Right lobe of liver (tissue), 6 donors: ENCODE measurements around the gene HNMT. TPM values are rescaled to one million over a fixed set of nuclear protein-coding genes. Genes with fewer than 3 reads are reported as not detected.
"Not testable (repeated sequence)": the region's sequence is repeated elsewhere in the genome, so short reads cannot be mapped to it uniquely, and the experiment has no call there.

Source experiments
- ATAC-seq, 4 donors: fragments of 200-7000 bp; cut with Tn5 transposase; one replicate each; pipeline ENCODE4 v1.9.1; 2020; ENCODE audit warnings: mild to moderate bottlenecking in 4 of 4, moderate library complexity in 4 of 4
- DNase-seq, 3 donors: peaks; one replicate each; pipeline ENCODE4 v3.0.0-alpha.2; 2020
- H3K27ac ChIP-seq, 3 donors: fragments of 200-600 bp; one replicate each; pipeline ENCODE4 v1.8.0; 2022
- H3K27me3 ChIP-seq, 2 donors: fragments of 200-600 bp; one replicate each; pipeline ENCODE4 v1.8.0; 2022
- H3K36me3 ChIP-seq, 4 donors: fragments of 200-600 bp; sonication (generic) in 1 of 4; one replicate each; pipeline versions ENCODE4 v1.5.1 to v1.8.0; 2017 to 2022; ENCODE audit warnings: control low read depth in 1 of 4
- H3K4me1 ChIP-seq, 4 donors: fragments of 200-600 bp; sonication (generic) in 1 of 4; one replicate each; pipeline versions ENCODE4 v1.5.1 to v1.8.0; 2017 to 2022; ENCODE audit warnings: control low read depth in 1 of 4
- H3K4me3 ChIP-seq, 3 donors: fragments of 200-600 bp; one replicate each; pipeline ENCODE4 v1.8.0; 2022
- H3K9me3 ChIP-seq, 4 donors: fragments of 200-600 bp; sonication (generic) in 1 of 4; one replicate each; pipeline versions ENCODE4 v1.5.1 to v1.8.0; 2017 to 2022; ENCODE audit warnings: control low read depth in 1 of 4
- POLR2A ChIP-seq: fragments of 450-650 bp; IDR thresholded peaks from one replicate; pipeline ENCODE4 v1.6.1; 2017; ENCODE audit warnings: antibody characterized with exemption, mild to moderate bottlenecking
- WGBS: methylation state at CpG from one replicate; pipeline ENCODE4 v1.1.6; 2018; ENCODE audit warnings: low coverage, low lambda C conversion rate; ENCODE audit not compliant: insufficient coverage; ENCODE audit errors: missing lambda C conversion rate; 5-methylcytosine and 5-hydroxymethylcytosine counted together
- intact Hi-C, 2 donors: fragments of 100-400 bp; cut with DNase I; formaldehyde crosslinking; loops; one replicate each; pipeline versions ENCODE4 v1.11.2 to v1.14.1; 2022
- total RNA-seq, 6 experiments: library from RNA; depleted of rRNA in 2 of 6; stranded (reverse); fragments of >200 nt in 2 of 6; fragmentation: NEBNext Ultra II Directional in 3 of 6; extraction: Animal tissue kit (Norgen Biotek cat#: 25700) in 3 of 6; gene quantifications; one replicate each; pipeline versions ENCODE4 v1.1.0 to v1.2.4, GENCODE V29; 2016 to 2023
- TF ChIP-seq, protein P1 (sequence below), 4 donors: fragments of 200-600 bp in 3 of 4; fragments of 450-650 bp in 1 of 4; IDR thresholded peaks; one replicate each; pipeline versions ENCODE4 v1.5.1 to v1.8.0; 2016 to 2022; ENCODE audit warnings: antibody characterized with exemption in 4 of 4, mild to moderate bottlenecking in 2 of 4
- donor health status: DM: no; HTN: yes; CAD: no.
- donor health status: DM: no; HTN: no; CAD: no.
- donor health status: DM: no; HTN: no; CAD: no.
- donor health status: DM: no; HTN: yes; CAD: no.
- donor health status: DM: no; HTN: yes; CAD: no.

The HNMT gene
- total RNA-seq, 6 experiments from 2014 or later, result 47.2 to 101 (median 59.8) TPM

DNA sequence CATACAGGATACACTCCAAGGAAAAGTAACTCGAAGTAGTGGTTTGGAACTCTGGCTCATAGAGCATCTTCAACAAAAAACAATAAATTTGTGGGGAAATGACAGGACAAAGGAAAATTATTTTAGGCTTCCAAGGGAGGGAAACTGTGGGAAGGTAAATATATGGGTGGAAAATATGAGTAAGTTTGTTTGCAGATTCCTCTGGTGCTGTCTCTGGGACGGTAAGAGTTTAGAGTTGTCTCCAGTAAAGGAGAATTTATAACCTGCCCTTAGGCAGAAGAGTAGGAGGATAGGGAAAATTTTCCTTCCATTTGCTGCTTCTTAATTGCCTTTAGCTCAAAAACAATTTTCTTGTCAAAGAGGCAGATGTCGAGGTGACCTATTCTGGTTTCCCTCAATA lies 19.3 kb downstream of the HNMT start:
- no peak overlapping the region for H3K27ac ChIP-seq
- intact Hi-C loops, result no loop called here
- H3K36me3 ChIP-seq, result peaks cover 0 to 16% (median 11%) of the 10 kb centered on the region in 4 donors
- H3K27me3 ChIP-seq, result no peaks in the 10 kb centered on the region
- WGBS, result 83% methylated on average over 2 of the region's 3 CpGs
- no peak overlapping the region for H3K4me3 ChIP-seq
- no peak for ATAC-seq
- TF ChIP-seq POLR2A, result no peak
- TF ChIP-seq, protein P1, sequence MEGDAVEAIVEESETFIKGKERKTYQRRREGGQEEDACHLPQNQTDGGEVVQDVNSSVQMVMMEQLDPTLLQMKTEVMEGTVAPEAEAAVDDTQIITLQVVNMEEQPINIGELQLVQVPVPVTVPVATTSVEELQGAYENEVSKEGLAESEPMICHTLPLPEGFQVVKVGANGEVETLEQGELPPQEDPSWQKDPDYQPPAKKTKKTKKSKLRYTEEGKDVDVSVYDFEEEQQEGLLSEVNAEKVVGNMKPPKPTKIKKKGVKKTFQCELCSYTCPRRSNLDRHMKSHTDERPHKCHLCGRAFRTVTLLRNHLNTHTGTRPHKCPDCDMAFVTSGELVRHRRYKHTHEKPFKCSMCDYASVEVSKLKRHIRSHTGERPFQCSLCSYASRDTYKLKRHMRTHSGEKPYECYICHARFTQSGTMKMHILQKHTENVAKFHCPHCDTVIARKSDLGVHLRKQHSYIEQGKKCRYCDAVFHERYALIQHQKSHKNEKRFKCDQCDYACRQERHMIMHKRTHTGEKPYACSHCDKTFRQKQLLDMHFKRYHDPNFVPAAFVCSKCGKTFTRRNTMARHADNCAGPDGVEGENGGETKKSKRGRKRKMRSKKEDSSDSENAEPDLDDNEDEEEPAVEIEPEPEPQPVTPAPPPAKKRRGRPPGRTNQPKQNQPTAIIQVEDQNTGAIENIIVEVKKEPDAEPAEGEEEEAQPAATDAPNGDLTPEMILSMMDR (IDR thresholded peaks at IDR 0.05), result no peak
- no peaks in the 10 kb centered on the region for H3K4me1 ChIP-seq
- no peaks in the 10 kb centered on the region for H3K9me3 ChIP-seq
- DNase-seq, result no peak

DNA sequence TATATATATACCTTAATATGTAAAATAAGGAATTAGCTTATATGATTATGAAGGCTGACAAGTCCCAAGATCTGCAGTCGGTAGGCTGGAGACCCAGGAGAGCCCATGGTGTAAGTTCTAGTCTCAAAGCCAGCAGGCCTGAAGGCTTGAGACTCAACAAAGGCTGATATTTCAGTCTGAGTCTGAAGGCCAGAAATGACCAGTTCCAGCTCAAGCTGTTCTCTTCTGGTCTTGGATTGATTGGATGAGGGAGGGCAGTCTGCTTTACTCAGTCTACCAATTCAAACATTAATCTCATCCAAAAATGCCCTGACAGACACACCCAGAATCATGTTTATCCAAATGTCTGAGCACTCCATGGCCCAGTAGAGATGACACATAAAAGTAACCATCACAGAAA lies 22.0 kb downstream of the HNMT start:
- intact Hi-C loops, result no loop called here

DNA sequence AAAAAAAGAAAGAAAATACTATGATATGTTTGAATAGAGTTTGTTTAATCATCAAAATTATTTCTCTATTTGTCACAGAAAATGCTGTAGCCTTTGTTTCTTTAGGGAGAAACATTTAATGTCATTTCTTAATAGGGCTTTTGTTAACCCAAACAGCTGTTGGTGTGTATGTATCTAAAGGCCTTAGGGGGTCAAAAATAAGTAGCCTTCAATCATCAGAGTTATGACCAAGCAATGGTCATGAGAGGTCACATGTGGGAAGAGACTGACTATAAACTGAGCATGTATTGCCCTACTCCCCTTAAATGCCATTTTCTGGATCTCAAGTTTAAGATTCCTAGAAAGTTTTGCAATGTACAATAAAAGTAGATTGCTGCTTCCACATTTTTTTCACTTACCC lies 22.7 kb downstream of the HNMT start:
- Histone ChIP-seq H3K36me3 (peaks cover 0 to 26% (median 14%) of the 10 kb centered on the region in 4 donors), H3K4me1 (no peaks in the 10 kb centered on the region), H3K4me3 (no peak overlapping the region), H3K27me3 (no peaks in the 10 kb centered on the region), H3K9me3 (peaks cover 0 to 2% (median 0%) of the 10 kb centered on the region in 4 donors), H3K27ac (no peak overlapping the region)
- intact Hi-C loops, result no loop called here
- DNase-seq (no peak), ATAC-seq (no peak)
- TF ChIP-seq, protein P1 (IDR thresholded peaks at IDR 0.05), result no peak
- TF ChIP-seq POLR2A, result no peak

More for the DNA sequence above, 22.0 kb downstream of the HNMT start:
- Histone ChIP-seq H3K4me3 (no peak overlapping the region), H3K27ac (no peak overlapping the region), H3K9me3 (peaks cover 0 to 2% (median 0%) of the 10 kb centered on the region in 4 donors), H3K27me3 (no peaks in the 10 kb centered on the region), H3K4me1 (no peaks in the 10 kb centered on the region), H3K36me3 (peaks cover 0 to 27% (median 17%) of the 10 kb centered on the region in 4 donors)
- DNase-seq (no peak), ATAC-seq (no peak)
- WGBS, result 80% methylated on average over 1 of the region's 1 CpG
- TF ChIP-seq, protein P1 (IDR thresholded peaks at IDR 0.05), result no peak
- no peak for TF ChIP-seq POLR2A

DNA sequence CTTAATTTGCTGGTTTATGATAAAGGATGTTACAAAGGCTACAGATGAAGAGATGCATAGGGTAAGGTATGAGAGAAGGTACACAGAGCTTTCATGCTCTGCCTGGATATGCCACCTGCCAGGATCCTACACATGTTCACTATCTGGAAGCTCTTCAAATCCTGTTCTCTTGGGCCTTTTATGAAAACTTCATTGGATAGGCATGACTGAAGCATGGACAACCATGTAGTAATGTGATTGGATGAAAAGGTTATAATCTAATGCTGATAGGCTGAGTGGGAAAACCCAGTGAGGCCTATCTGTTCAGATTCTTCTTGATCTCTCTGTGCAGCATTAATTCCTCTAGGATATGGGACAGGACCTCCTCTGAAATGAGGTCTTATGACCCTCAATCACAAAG lies 26.8 kb downstream of the HNMT start:
- no peak overlapping the region for H3K4me3 ChIP-seq
- H3K36me3 ChIP-seq, result peaks cover 0 to 22% (median 14%) of the 10 kb centered on the region in 4 donors
- H3K4me1 ChIP-seq, result no peaks in the 10 kb centered on the region
- no peaks in the 10 kb centered on the region for H3K27me3 ChIP-seq
- H3K9me3 ChIP-seq, result peaks cover 0 to 2% (median 0%) of the 10 kb centered on the region in 4 donors
- DNase-seq (no peak), ATAC-seq (no peak)
- no peak overlapping the region for H3K27ac ChIP-seq
- TF ChIP-seq POLR2A, result no peak
- TF ChIP-seq, protein P1 (IDR thresholded peaks at IDR 0.05), result no peak
- intact Hi-C loops, result no loop called here

DNA sequence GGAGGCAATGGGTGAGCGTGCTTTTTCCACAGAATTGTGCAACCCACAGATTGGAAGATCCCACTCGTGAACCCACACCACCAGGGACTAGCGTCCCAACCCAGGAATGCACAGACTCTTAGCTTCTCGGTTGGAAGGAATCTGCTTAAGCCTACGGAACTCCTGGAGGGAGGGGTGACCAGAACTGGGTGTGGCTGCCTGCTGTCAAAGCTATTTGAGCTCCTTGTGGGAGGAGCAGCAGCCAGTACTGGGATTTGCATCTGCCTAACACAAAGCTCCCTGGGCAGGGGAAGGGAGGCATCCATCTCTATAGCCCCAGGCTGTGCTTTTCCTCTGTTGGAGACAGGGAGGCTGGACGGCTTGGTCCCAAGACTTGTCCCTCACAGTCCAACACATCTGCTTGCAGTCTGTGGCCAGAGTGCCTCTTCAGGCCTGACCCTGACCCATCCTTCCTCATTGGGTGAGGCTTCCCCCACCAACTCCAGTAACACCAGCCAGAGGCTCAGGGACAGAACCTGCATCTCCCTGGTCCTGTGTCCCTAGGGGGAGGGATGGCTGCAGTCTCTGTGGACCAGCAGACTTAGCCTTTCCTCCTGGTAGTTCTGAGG lies 27.9 kb downstream of the HNMT start:
- no peak for TF ChIP-seq POLR2A
- TF ChIP-seq, protein P1 (IDR thresholded peaks at IDR 0.05), result no peak
- H3K4me3 ChIP-seq, result no peak overlapping the region
- no CpG with 5 or more reads among the region's 6 CpGs for WGBS
- H3K4me1 ChIP-seq, result no peaks in the 10 kb centered on the region
- ATAC-seq (peak in 2 of 4 donors; percentile 14 to 29), DNase-seq (no peak)
- H3K27me3 ChIP-seq, result no peaks in the 10 kb centered on the region
- intact Hi-C loops, result no loop called here
- H3K27ac ChIP-seq, result no peak overlapping the region
- peaks cover 0 to 2% (median 0%) of the 10 kb centered on the region in 4 donors for H3K9me3 ChIP-seq
- H3K36me3 ChIP-seq, result peaks cover 0 to 22% (median 14%) of the 10 kb centered on the region in 4 donors

DNA sequence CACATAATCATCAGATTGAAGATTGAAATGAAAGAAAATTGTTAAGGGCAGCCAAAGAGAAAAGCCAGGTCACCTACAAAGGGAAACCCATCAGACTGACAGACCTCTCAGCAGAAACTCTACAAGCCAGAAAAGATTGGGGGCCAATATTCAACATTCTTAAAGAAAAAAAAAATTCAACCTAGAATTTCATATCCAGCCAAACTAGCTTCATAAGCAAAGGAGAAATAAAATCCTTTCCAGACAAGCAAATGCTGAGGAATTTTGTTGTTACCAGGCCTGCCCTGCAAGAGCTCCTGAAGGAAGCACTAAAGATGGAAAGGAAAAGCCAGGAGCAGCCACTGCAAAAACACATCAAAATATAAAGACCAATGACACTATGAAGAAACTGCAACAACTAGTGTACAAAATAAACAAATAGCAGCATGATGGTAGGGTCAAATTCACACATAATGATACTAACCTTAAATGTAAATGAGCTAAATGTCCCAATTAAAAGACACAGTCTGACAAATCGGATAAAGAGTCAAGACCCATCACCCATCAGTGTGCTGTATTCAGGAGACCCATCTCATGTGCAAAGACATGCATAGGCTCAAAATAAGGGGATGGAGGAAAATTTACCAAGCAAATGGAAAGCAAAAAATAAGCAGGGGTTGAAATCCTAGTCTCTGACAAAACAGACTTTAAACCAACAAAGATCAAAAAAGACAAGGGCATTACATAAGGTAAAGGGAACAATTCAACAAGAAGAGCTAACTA lies 29.6 kb downstream of the HNMT start:
- DNase-seq, H3K27ac ChIP-seq, H3K4me3 ChIP-seq, H3K27me3 ChIP-seq, H3K9me3 ChIP-seq, ATAC-seq, intact Hi-C loops, H3K4me1 ChIP-seq: not testable (repeated sequence)
- H3K36me3 ChIP-seq, result peaks cover 0 to 20% (median 12%) of the 10 kb centered on the region in 4 donors
- WGBS, result 92% methylated on average over 1 of the region's 1 CpG

DNA sequence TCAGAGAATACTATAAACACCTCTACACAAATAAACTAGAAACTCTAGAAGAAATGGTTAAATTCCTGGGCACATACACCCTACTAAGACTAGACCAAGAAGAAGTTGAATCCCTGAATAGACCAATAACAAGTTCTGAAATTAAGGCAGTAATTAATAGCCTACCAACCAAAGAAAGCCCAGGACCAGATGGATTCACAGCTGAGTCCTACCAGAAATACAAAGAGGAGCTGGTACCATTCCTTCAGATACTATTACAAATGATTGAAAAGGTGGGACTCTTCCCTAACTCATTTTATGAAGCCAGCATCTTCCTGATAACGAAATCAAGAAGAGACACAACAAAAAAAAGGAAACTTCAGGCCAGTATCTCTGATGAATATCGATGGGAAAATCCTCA lies 31.1 kb downstream of the HNMT start:
- H3K9me3 ChIP-seq, H3K27ac ChIP-seq, H3K27me3 ChIP-seq, H3K4me1 ChIP-seq, intact Hi-C loops, DNase-seq, H3K4me3 ChIP-seq, ATAC-seq: not testable (repeated sequence)
- 82% methylated on average over 2 of the region's 2 CpGs for WGBS
- peaks cover 0 to 15% (median 5%) of the 10 kb centered on the region in 4 donors for H3K36me3 ChIP-seq
